KMS-11 (cell line): ENCODE results near the gene COQ8B.

Source experiments
- H2AFZ ChIP-seq: fragments of 200-600 bp; sonication (generic); 2 replicates; pipeline ENCODE4 v1.6.1; 2016; ENCODE audit warnings: antibody characterized with exemption, mixed run types, low read depth
- H3K27ac ChIP-seq: fragments of 200-600 bp; sonication (generic); 2 replicates; pipeline ENCODE4 v1.6.1; 2016; ENCODE audit warnings: mild to moderate bottlenecking, mixed run types
- H3K27me3 ChIP-seq: fragments of 200-600 bp; sonication (generic); 2 replicates; pipeline ENCODE4 v1.6.1; 2017; ENCODE audit warnings: mild to moderate bottlenecking, low read depth, mixed run types, moderate library complexity; ENCODE audit not compliant: insufficient read depth
- H3K36me3 ChIP-seq: fragments of 200-600 bp; sonication (generic); 2 replicates; pipeline ENCODE4 v1.6.1; 2017; ENCODE audit warnings: mild to moderate bottlenecking, mixed run types; ENCODE audit not compliant: insufficient read depth
- H3K4me1 ChIP-seq: fragments of 200-600 bp; sonication (generic); 2 replicates; pipeline ENCODE4 v1.6.1; 2016; ENCODE audit warnings: mild to moderate bottlenecking, low read depth, mixed run types; ENCODE audit not compliant: poor library complexity, severe bottlenecking
- H3K4me2 ChIP-seq: fragments of 200-600 bp; sonication (generic); 2 replicates; pipeline ENCODE4 v1.7.0; 2016; ENCODE audit warnings: mild to moderate bottlenecking, mixed run types
- H3K4me3 ChIP-seq: fragments of 200-600 bp; sonication (generic); IDR thresholded peaks from 2 replicates; pipeline ENCODE4 v1.6.1; 2017; ENCODE audit warnings: low read depth, low read length, mixed read lengths; ENCODE audit not compliant: insufficient read depth
- H3K79me2 ChIP-seq: fragments of 200-600 bp; sonication (generic); 2 replicates; pipeline ENCODE4 v1.6.1; 2016; ENCODE audit warnings: low read depth, mixed run types; ENCODE audit not compliant: insufficient read depth
- H3K9ac ChIP-seq: fragments of 200-600 bp; sonication (generic); 2 replicates; pipeline ENCODE4 v1.6.1; 2016; ENCODE audit warnings: mild to moderate bottlenecking, mixed run types
- H4K20me1 ChIP-seq: fragments of 200-600 bp; sonication (generic); 2 replicates; pipeline ENCODE4 v1.6.1; 2016; ENCODE audit warnings: mild to moderate bottlenecking, mixed run types; ENCODE audit not compliant: insufficient read depth
- TF ChIP-seq, protein P1 (sequence below): fragments of 200-600 bp; sonication (generic); conservative IDR thresholded peaks from 2 replicates; pipeline ENCODE4 v1.6.1; 2017; ENCODE audit warnings: low read depth, mild to moderate bottlenecking, antibody characterized with exemption, low read length, moderate library complexity, mixed read lengths

The COQ8B gene

DNA sequence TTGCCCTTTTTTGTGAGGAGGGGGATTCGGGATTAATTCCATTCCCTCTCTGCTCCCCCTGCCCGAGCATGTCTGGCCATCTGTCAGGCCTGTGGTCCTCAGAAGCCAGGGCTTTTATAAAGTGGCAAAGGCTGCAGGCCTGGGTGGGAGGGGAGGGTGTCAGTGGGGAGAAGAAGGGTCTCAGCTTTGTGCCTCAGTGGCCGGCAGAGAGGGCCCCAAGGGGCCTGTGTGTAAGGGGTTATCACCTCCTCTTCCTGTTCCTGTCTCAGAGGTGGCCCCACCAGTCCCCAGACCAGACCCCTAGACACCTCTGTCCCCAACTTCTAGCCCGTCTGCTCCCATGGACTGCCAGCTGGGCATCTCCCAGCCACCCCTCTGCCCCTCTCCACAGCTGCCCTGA, 22.8 kb downstream of the COQ8B start:
- Histone ChIP-seq H3K36me3 (no peaks in the 10 kb centered on the region), H3K27me3 (no peaks in the 10 kb centered on the region), H3K9ac (no peak overlapping the region), H4K20me1 (no peaks in the 10 kb centered on the region), H3K4me3 (no peak overlapping the region), H2AFZ (no peak overlapping the region), H3K79me2 (0 out of 2 replicates have a peak, but pooled peaks cover 5% of the 10 kb centered on the region), H3K4me1 (peaks cover 21% of the 10 kb centered on the region), H3K4me2 (no peak overlapping the region), H3K27ac (no peak overlapping the region)
- TF ChIP-seq, protein P1, sequence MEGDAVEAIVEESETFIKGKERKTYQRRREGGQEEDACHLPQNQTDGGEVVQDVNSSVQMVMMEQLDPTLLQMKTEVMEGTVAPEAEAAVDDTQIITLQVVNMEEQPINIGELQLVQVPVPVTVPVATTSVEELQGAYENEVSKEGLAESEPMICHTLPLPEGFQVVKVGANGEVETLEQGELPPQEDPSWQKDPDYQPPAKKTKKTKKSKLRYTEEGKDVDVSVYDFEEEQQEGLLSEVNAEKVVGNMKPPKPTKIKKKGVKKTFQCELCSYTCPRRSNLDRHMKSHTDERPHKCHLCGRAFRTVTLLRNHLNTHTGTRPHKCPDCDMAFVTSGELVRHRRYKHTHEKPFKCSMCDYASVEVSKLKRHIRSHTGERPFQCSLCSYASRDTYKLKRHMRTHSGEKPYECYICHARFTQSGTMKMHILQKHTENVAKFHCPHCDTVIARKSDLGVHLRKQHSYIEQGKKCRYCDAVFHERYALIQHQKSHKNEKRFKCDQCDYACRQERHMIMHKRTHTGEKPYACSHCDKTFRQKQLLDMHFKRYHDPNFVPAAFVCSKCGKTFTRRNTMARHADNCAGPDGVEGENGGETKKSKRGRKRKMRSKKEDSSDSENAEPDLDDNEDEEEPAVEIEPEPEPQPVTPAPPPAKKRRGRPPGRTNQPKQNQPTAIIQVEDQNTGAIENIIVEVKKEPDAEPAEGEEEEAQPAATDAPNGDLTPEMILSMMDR: no peak

DNA sequence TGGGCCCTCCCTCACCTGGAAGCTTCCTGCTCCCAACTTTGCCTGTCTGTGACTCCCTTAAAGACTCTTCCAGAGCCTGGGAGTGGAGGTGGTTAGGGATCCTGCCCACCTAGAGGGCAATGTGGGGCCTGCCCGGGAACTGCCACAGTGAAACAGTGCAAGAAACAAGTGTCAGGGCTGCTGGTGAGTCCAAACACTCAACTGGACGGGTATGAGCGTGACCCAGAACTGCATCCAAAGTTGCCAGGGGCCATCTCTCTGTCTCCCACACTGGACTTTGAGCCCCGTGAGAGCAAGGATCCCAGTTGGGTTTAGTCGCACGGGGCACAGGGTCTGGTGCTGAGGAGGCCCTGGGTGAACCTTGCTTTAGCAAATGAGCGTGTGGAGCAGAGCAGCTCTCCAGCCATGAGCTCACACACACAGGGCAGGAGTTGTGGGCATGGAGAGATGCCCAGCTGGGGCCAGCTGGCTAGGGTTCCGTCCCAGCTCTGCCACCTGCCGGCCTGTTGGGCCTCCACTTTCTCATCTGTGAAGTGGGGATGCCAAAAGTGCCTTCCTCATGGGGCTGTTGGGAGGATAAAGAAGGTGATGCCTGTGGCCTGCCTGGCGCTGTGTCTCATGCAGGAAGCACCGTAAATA, 23.4 kb downstream of the COQ8B start:
- TF ChIP-seq, protein P1: no peak
- Histone ChIP-seq H3K36me3 (no peaks in the 10 kb centered on the region), H3K27ac (no peak overlapping the region)

DNA sequence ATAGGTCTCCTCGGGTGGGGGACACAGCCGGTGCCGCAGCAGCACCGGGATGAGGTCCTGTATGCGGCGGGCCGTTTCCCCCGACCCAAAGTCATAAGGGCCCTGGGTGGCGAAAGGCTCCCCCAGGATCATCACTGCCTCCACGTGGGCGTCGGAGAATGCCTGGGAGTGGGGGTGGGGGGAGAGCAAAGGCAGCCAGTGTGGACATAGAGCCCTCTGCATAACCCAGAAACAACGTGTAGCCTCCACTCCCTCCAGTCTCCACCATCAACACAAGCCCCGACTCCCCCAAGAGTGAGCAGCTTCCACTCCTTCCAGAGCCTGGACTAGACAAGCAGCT, 24.5 kb downstream of the COQ8B start:
- Histone ChIP-seq H3K4me1 (peaks cover 26% of the 10 kb centered on the region), H3K27ac (no peak overlapping the region), H3K9ac (no peak overlapping the region), H3K27me3 (no peaks in the 10 kb centered on the region), H3K4me3 (no peak overlapping the region), H3K36me3 (no peaks in the 10 kb centered on the region), H2AFZ (no peak overlapping the region), H3K79me2 (0 out of 2 replicates have a peak, but pooled peaks cover 5% of the 10 kb centered on the region), H4K20me1 (no peaks in the 10 kb centered on the region), H3K4me2 (no peak overlapping the region)
- TF ChIP-seq, protein P1: no peak

More for the DNA sequence above, 23.4 kb downstream of the COQ8B start:
- Histone ChIP-seq H3K79me2 (0 out of 2 replicates have a peak, but pooled peaks cover 5% of the 10 kb centered on the region), H3K4me3 (no peak overlapping the region), H3K4me2 (no peak overlapping the region), H3K27me3 (no peaks in the 10 kb centered on the region), H2AFZ (no peak overlapping the region), H4K20me1 (no peaks in the 10 kb centered on the region), H3K9ac (no peak overlapping the region), H3K4me1 (peaks cover 26% of the 10 kb centered on the region)

DNA sequence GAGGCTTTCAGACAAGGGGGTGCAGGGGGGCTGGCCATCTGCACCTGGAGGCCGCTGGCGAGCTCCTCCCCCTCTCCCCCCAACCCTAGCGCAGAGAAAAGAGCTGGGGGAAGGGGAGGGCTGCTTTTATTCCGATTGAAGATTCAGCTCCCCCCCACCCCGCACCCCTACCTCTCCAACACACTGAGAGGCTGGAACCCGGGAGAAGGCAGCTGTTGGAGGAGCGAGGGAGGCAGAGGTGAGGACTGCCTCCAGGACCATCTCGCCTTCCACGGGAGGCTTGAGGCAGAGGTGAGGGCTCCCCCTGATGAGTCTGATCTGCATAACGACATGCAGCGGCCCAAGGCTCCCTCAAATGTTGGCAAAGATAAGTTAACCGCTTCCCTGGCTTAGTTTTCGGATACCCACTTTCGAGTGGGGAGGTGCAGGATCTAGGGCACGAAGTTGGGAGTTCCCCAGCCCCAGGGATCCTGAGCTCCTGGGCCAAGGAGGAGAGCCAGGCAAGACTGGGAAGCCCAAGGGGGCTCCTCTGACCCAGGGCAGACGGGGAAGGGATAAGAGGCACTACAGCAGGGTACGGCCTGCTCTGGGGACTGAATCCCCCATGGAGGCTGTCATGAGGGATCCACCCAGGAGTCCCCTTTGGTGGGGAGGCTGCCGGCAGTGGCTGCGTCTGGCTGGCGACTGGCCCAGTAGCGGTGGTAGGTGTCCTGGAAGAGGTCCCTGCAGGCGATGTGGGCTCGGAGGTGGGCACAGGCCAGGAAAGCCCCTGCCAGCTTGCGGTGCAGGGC, 25.1 kb downstream of the COQ8B start:
- peak overlapping the region; percentile 68; the same call in 1 of the 2 replicates for H2AFZ ChIP-seq

More for the DNA sequence above, 25.1 kb downstream of the COQ8B start:
- Histone ChIP-seq H3K79me2 (0 out of 2 replicates have a peak, but pooled peaks cover 5% of the 10 kb centered on the region), H4K20me1 (no peaks in the 10 kb centered on the region), H3K4me2 (peak overlapping the region; percentile 78), H3K36me3 (no peaks in the 10 kb centered on the region), H3K9ac (peak overlapping the region; percentile 97), H3K27me3 (no peaks in the 10 kb centered on the region), H3K4me3 (no peak overlapping the region), H3K4me1 (peaks cover 26% of the 10 kb centered on the region), H3K27ac (peak overlapping the region; percentile 89)
- TF ChIP-seq, protein P1: no peak
